NCI-H69 (cell line): ENCODE results near the gene HADH.
"Not testable (repeated sequence)": the region's sequence is repeated elsewhere in the genome, so short reads cannot be mapped to it uniquely, and the experiment has no call there.

Experiments used
- DNase-seq: peaks from one replicate; lab custom pipeline; 2025; lab: John Stamatoyannopoulos, UW

HADH gene

GRCh38 chr4:107996949-107997788 is 7.5 kb downstream of the HADH start:
- no peak for DNase-seq

- DNase-seq, result peak; percentile 1
Measured at GRCh38 chr4:107997794-107998193, 8.1 kb downstream of the HADH start.

- DNase-seq, result no peak
Measured at GRCh38 chr4:107999932-108000539, 10.3 kb downstream of the HADH start.

- DNase-seq, result no peak
Measured at GRCh38 chr4:108001540-108002135, 11.9 kb downstream of the HADH start.

GRCh38 chr4:108003982-108004515 is 14.4 kb downstream of the HADH start:
- no peak for DNase-seq

- no peak for DNase-seq
Measured at GRCh38 chr4:108004646-108005045, 15.0 kb downstream of the HADH start.

- no peak for DNase-seq
Measured at GRCh38 chr4:108005807-108006206, 16.1 kb downstream of the HADH start.

- no peak for DNase-seq
Measured at GRCh38 chr4:108006361-108006760, 16.7 kb downstream of the HADH start.

- no peak for DNase-seq
Measured at GRCh38 chr4:108007984-108008383, 18.3 kb downstream of the HADH start.

- DNase-seq, result no peak
Measured at GRCh38 chr4:108008721-108009120, 19.0 kb downstream of the HADH start.

- DNase-seq, result no peak
Measured at GRCh38 chr4:108010167-108010566, 20.5 kb downstream of the HADH start.

GRCh38 chr4:108012382-108012781 is 22.7 kb downstream of the HADH start:
- DNase-seq, result not testable (repeated sequence)

GRCh38 chr4:108013327-108013726 is 23.6 kb downstream of the HADH start:
- DNase-seq, result no peak

- no peak for DNase-seq
Measured at GRCh38 chr4:108013955-108014354, 24.3 kb downstream of the HADH start.

- peak; percentile 61 for DNase-seq
Measured at GRCh38 chr4:108018040-108018883, 28.6 kb downstream of the HADH start.

GRCh38 chr4:108018884-108019187 is 29.1 kb downstream of the HADH start:
- DNase-seq, result no peak

GRCh38 chr4:108024085-108024877 is 34.6 kb downstream of the HADH start:
- peak; percentile 25 for DNase-seq

- DNase-seq, result peak; percentile 13
Measured at GRCh38 chr4:108024878-108025165, 35.1 kb downstream of the HADH start.

GRCh38 chr4:108029016-108029720 is 39.5 kb downstream of the HADH start:
- DNase-seq, result no peak

- DNase-seq, result no peak
Measured at GRCh38 chr4:108029731-108030130, 40.0 kb downstream of the HADH start.

GRCh38 chr4:108030332-108030731 is 40.6 kb downstream of the HADH start:
- peak; percentile 66 for DNase-seq
